Measurements from ENCODE around the gene KLF7. TPM values are rescaled to one million over a fixed set of nuclear protein-coding genes. Genes with fewer than 3 reads are reported as not detected.

KLF7 gene
- polyA plus RNA-seq, 1 donor from 2014 or later, result 31.5 TPM

DNA sequence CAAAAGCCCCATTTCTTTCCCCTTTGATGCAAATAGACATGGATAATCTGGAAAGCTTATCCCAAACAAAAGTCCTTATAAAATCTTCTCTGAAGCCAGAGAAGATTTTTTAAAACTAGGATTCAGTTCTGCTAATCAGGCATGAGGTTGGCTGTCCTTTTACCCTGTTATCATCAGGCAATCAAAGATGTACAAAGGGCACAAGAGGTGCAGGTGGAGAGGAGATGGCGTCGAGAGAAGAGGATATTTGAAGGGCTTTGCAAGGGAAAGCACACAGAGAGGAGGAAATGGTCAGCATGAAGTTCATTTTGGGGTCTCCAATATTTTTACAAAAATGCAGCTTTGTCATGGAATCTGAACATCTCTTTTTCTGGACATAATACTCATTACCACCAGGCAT lies 88.5 kb downstream of the KLF7 start:
- peaks cover under 1% of the 10 kb centered on the region for H4K20me1 ChIP-seq (ENCODE audit: insufficient read depth)
- H3K36me3 ChIP-seq (ENCODE audit: insufficient read depth, low read length), result peaks cover 10% of the 10 kb centered on the region
- no peak for TF ChIP-seq EP300 (conservative IDR thresholded peaks at IDR 0.05; ENCODE audit: poor library complexity, severe bottlenecking)
- no peak for TF ChIP-seq MXI1 (conservative IDR thresholded peaks at IDR 0.05; ENCODE audit: poor library complexity, severe bottlenecking)
- TF ChIP-seq, protein P1, sequence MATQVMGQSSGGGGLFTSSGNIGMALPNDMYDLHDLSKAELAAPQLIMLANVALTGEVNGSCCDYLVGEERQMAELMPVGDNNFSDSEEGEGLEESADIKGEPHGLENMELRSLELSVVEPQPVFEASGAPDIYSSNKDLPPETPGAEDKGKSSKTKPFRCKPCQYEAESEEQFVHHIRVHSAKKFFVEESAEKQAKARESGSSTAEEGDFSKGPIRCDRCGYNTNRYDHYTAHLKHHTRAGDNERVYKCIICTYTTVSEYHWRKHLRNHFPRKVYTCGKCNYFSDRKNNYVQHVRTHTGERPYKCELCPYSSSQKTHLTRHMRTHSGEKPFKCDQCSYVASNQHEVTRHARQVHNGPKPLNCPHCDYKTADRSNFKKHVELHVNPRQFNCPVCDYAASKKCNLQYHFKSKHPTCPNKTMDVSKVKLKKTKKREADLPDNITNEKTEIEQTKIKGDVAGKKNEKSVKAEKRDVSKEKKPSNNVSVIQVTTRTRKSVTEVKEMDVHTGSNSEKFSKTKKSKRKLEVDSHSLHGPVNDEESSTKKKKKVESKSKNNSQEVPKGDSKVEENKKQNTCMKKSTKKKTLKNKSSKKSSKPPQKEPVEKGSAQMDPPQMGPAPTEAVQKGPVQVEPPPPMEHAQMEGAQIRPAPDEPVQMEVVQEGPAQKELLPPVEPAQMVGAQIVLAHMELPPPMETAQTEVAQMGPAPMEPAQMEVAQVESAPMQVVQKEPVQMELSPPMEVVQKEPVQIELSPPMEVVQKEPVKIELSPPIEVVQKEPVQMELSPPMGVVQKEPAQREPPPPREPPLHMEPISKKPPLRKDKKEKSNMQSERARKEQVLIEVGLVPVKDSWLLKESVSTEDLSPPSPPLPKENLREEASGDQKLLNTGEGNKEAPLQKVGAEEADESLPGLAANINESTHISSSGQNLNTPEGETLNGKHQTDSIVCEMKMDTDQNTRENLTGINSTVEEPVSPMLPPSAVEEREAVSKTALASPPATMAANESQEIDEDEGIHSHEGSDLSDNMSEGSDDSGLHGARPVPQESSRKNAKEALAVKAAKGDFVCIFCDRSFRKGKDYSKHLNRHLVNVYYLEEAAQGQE (IDR thresholded peaks at IDR 0.05; ENCODE audit: borderline replicate concordance), result no peak
- no peak for TF ChIP-seq POLR2AphosphoS5 (IDR thresholded peaks at IDR 0.05)
- no peak overlapping the region for H3K9ac ChIP-seq (ENCODE audit: low read length)
- peaks cover 19% of the 10 kb centered on the region for H3K79me2 ChIP-seq (replicated peaks; ENCODE audit: insufficient read depth, low read length)
- no peaks in the 10 kb centered on the region for H3K27me3 ChIP-seq (ENCODE audit: insufficient read depth, low read depth, low read length)
- H2AFZ ChIP-seq (ENCODE audit: low read depth, low read length), result no peak overlapping the region
- no peaks in the 10 kb centered on the region for H3K9me3 ChIP-seq (ENCODE audit: low read length)
- no peak overlapping the region for H3K27ac ChIP-seq (ENCODE audit: low read length)
- H3K4me2 ChIP-seq (ENCODE audit: low read length), result no peak overlapping the region
- H3F3A ChIP-seq (ENCODE audit: insufficient read depth, low read length, poor library complexity, severe bottlenecking), result no peaks in the 10 kb centered on the region
- no peaks in the 10 kb centered on the region for H3K9me2 ChIP-seq (ENCODE audit: insufficient read depth, low read length)
- H3K4me3 ChIP-seq (ENCODE audit: low read length), result no peak overlapping the region

GRCh38 chr2:207075456-207075855 lies 90.3 kb downstream of the KLF7 start:
- H3K9me2 ChIP-seq (ENCODE audit: insufficient read depth, low read length), result no peaks in the 10 kb centered on the region
- no peak overlapping the region for H2AFZ ChIP-seq (ENCODE audit: low read depth, low read length)
- no peaks in the 10 kb centered on the region for H3K27me3 ChIP-seq (ENCODE audit: insufficient read depth, low read depth, low read length)
- H3K9ac ChIP-seq (ENCODE audit: low read length), result no peak overlapping the region
- no peak overlapping the region for H3K4me2 ChIP-seq (ENCODE audit: low read length)
- TF ChIP-seq TAF1 (IDR thresholded peaks at IDR 0.05; ENCODE audit: low read depth), result no peak
- TF ChIP-seq, protein P1 (IDR thresholded peaks at IDR 0.05; ENCODE audit: borderline replicate concordance), result no peak
- no peak for TF ChIP-seq RAD21 (conservative IDR thresholded peaks at IDR 0.05)
- no peak for TF ChIP-seq CTCF (IDR thresholded peaks at IDR 0.05; ENCODE audit: poor library complexity, severe bottlenecking)
- no peak for TF ChIP-seq POLR2AphosphoS5 (IDR thresholded peaks at IDR 0.05)
- no peak for TF ChIP-seq EZH2 (IDR thresholded peaks at IDR 0.05; ENCODE audit: borderline replicate concordance, insufficient read depth, low read length, poor library complexity, severe bottlenecking)
- TF ChIP-seq EP300 (conservative IDR thresholded peaks at IDR 0.05; ENCODE audit: poor library complexity, severe bottlenecking), result no peak
- TF ChIP-seq SMC3 (conservative IDR thresholded peaks at IDR 0.05; ENCODE audit: poor library complexity), result no peak
- TF ChIP-seq MXI1 (conservative IDR thresholded peaks at IDR 0.05; ENCODE audit: poor library complexity, severe bottlenecking), result no peak
- H3K4me3 ChIP-seq (ENCODE audit: low read length), result no peak overlapping the region
- H3K79me2 ChIP-seq (replicated peaks; ENCODE audit: insufficient read depth, low read length), result peaks cover 15% of the 10 kb centered on the region
- peaks cover 10% of the 10 kb centered on the region for H3K36me3 ChIP-seq (ENCODE audit: insufficient read depth, low read length)
- no peaks in the 10 kb centered on the region for H4K20me1 ChIP-seq (ENCODE audit: insufficient read depth)
- H3K27ac ChIP-seq (ENCODE audit: low read length), result no peak overlapping the region
- no peaks in the 10 kb centered on the region for H3K9me3 ChIP-seq (ENCODE audit: low read length)
- H3F3A ChIP-seq (ENCODE audit: insufficient read depth, low read length, poor library complexity, severe bottlenecking), result no peaks in the 10 kb centered on the region
